GM21723 (cell line): ENCODE results near the gene SLC6A2.

ENCODE experiments used
- ATAC-seq: cut with Tn5 transposase; IDR thresholded peaks from one replicate; pipeline ENCODE4 v1.9.1; 2021; ENCODE audit warnings: mild to moderate bottlenecking, moderate library complexity; ENCODE audit not compliant: unreplicated experiment

SLC6A2 gene

DNA sequence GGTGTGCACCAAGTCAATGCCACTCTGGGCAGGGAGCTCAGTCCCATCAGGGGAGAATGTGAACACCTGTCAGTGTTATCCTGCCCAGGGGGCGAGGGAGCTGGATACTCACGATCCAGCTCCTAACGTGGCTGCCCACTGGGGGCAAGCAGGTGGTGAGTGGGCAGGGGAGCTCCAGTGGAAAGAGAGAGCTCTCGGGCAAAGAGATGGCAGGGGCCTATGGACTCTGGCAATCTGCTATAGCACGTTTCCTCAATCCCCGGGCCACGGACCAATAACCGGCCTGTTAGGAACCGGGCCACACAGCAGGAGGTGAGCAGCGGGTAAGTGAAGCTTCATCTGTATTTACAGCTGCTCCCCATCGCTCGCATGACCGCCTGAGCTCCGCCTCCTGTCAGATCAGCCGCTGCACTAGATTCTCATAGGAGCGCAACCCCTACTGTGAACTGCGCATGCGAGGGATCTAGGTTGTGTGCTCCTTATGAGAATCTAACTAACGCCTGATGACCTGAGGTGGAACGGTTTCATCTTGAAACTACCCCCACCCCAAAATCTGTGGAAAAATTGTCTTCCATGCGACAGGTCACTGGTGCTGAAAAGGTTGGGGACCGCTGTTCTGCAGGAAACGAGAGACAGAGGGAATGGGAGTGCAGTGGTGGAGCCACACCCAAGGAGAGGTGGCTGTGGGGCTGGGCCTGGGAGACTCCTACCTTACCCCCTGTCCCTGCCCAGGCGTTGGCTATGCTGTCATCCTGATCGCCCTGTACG, 15.6 kb downstream of the SLC6A2 start:
- no peak for ATAC-seq

DNA sequence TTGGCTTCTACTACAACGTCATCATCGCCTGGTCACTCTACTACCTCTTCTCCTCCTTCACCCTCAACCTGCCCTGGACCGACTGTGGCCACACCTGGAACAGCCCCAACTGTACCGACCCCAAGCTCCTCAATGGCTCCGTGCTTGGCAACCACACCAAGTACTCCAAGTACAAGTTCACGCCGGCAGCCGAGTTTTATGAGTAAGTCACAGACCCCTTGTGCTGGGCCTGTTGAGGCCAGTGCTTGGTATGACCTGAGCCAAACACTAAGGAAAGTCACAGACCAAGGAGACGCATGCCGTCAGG, 16.1 kb downstream of the SLC6A2 start:
- no peak for ATAC-seq

GRCh38 chr16:55672471-55672870, 16.7 kb downstream of the SLC6A2 start:
- no peak for ATAC-seq

DNA sequence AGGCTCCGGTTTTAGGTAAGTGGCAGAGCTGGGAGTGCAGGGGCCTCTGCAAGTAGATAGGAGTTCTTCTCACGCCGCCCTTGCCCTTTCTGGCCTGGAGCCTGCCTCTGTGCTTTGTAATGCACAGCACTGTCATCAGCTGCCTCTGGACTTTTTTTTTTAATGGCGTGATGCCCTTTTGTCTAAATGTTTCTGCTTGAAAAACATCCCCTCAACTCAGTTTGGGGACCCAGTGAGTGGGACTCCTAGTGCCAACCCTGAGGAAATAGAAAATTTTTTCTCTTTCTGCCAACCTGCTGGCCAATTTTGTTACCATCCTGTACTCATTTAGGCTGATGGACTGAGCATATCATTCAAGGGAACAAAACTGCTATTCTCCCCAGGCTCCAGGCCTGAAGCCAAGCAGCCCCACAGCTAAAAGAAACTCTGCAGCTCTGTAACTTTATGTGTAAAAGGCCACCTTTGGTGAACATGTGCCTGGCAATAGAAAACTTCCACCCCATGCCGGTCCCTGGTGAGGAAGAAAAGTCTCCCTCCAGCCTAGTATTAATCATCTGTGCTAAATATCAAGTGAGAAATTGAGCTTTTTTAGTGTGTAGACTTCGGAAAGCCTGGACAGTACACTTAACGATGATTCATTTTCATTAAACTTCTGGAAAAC, 22.5 kb downstream of the SLC6A2 start:
- no peak for ATAC-seq

DNA sequence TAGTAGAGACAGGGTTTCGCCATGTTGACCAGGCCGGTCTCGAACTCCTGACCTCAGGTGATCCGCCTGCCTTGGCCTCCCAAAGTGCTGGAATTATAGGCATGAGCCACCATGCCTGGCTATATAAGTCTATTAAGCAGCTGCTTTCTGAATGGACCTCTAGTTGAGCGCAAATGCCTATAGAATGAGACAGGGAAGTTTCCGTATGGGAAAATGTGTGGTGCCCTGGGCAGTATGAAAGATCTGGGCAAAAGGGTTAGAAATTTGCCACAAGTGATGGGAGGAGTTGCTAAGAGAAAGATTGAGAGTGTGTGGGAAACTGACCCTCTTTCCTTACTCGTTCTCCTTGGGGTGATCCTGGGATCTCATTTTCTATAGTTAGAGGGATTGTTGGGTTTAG, 26.3 kb downstream of the SLC6A2 start:
- no peak for ATAC-seq

GRCh38 chr16:55685973-55686372, 30.2 kb downstream of the SLC6A2 start:
- ATAC-seq = no peak

- ATAC-seq = no peak
Measured at GRCh38 chr16:55686671-55687070, 30.9 kb downstream of the SLC6A2 start.

- no peak for ATAC-seq
Measured at GRCh38 chr16:55687802-55688201, 32.0 kb downstream of the SLC6A2 start.

DNA sequence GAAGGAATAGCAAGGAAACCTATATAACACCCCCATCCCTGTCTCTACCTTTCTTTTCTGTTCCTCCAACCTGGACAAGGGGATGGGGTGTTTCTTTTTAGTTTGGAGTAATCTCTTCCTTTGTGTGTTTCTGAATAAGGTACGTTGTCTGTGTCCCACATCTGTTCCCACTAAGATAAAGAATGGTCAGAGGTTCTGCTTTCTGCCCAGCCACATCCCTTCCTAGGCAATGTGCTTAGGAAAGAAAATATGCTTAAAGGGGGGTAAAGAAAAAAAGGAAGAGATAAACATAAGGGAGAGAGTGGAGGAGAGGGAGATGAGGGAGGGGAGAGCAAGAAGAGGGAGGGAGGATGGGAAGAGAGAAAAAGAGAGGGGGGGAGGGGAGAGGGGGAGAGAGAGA, 35.1 kb downstream of the SLC6A2 start:
- ATAC-seq = no peak

DNA sequence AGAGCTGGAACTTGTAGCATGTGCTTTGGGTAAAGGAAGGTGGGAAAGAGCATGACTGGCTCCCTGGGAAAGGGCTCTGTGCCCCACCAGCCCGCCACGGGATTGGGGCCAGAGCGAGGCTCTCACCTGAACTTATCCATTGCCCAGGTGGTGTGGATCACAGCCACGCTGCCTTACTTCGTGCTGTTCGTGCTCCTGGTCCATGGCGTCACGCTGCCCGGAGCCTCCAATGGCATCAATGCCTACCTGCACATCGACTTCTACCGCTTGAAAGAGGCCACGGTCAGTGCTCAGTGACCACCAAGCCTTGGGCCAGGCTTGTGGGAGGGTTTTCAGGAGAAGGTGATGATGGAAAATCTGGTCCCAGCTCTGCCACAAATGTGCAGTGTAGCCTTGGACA, 36.0 kb downstream of the SLC6A2 start:
- no peak for ATAC-seq

DNA sequence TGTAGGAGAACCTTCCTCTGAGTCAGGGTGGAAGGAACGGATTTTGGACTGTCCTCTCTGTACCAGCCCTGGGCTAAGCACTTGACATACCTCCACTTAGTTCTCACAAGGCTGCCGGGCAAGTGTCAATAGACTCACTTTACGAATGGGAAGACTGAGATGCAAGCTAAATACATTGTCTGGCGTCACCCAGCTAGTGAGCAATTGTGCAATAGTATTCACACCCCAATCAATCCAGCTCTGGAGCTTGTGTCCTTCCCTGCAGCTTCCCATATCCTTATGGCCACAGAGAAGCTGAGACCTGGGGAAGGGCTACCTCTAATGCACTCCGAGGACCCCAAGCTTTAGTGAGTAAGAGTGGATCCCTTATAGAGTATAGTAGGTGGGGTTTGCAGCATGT, 39.8 kb downstream of the SLC6A2 start:
- no peak for ATAC-seq

DNA sequence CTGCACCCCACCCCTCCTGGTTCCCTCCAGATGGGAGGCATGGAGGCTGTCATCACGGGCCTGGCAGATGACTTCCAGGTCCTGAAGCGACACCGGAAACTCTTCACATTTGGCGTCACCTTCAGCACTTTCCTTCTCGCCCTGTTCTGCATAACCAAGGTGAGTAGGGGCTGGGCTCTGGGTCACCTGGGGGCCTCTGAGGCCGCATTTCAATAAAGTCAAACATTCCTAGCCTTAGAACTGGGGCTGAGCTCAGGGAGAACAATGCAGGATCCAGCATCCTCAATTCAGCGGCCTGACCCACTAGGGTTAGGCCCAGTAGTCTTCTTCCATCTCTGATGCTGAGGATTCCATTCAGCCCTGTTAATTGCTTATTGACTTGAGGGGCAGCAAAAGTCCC, 42.1 kb downstream of the SLC6A2 start:
- ATAC-seq = no peak

DNA sequence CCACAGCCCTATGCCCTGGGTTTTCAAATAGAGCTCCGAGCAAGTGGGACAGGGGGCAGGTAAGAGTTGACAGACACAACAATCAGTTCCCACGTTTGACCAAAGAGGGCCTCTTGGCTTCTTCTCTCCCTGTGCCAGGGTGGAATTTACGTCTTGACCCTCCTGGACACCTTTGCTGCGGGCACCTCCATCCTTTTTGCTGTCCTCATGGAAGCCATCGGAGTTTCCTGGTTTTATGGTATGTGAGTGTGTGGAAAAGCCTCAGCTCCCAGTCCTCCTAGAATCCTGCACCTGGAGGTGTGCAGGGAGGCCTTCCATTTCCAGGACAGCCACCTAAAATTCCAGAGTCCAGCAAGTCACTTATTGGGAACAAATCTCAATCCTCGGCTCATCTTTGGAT, 42.5 kb downstream of the SLC6A2 start:
- no peak for ATAC-seq

DNA sequence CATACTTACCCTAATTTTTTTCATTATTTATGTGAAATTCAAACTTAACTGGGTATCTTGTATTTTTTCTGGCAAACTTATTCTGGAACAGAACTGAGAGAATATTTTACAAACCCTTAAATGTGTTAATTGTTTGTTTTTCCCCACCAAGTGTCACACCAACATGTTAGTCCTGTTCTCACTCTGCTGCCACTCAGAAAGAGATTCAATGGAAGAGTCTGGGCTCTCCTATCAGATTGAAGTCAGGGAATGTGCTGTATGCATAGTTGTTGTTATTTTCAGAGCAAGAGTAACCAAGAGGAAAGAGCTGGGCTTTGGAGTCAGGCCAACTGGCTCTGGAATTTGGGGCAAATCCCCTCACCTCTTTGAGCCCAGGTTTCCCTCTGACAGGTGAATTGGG, 43.2 kb downstream of the SLC6A2 start:
- no peak for ATAC-seq

- no peak for ATAC-seq
Measured at GRCh38 chr16:55699616-55700015, 43.8 kb downstream of the SLC6A2 start.

GRCh38 chr16:55700067-55700466, 44.3 kb downstream of the SLC6A2 start:
- no peak for ATAC-seq

DNA sequence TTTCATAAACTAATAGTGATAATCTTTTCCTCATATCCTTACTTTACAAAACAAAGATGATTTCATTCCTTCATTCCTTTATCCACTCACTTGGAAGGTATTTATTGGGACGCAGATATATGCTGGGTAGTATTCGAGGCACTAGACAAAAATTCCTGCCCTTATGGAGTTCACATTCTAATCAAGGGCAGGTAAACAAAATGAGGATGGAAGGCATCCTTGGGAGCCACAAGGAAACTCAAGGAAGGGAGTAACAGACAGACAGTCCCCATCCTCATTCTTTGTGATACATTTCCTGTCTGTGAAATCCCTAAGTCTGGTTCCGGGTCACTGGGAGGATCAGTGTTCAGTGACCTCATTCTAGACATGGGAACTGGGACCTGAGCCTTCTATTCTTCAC, 45.2 kb downstream of the SLC6A2 start:
- no peak for ATAC-seq

GRCh38 chr16:55701442-55702319, 45.9 kb downstream of the SLC6A2 start:
- peak; percentile 79 for ATAC-seq

DNA sequence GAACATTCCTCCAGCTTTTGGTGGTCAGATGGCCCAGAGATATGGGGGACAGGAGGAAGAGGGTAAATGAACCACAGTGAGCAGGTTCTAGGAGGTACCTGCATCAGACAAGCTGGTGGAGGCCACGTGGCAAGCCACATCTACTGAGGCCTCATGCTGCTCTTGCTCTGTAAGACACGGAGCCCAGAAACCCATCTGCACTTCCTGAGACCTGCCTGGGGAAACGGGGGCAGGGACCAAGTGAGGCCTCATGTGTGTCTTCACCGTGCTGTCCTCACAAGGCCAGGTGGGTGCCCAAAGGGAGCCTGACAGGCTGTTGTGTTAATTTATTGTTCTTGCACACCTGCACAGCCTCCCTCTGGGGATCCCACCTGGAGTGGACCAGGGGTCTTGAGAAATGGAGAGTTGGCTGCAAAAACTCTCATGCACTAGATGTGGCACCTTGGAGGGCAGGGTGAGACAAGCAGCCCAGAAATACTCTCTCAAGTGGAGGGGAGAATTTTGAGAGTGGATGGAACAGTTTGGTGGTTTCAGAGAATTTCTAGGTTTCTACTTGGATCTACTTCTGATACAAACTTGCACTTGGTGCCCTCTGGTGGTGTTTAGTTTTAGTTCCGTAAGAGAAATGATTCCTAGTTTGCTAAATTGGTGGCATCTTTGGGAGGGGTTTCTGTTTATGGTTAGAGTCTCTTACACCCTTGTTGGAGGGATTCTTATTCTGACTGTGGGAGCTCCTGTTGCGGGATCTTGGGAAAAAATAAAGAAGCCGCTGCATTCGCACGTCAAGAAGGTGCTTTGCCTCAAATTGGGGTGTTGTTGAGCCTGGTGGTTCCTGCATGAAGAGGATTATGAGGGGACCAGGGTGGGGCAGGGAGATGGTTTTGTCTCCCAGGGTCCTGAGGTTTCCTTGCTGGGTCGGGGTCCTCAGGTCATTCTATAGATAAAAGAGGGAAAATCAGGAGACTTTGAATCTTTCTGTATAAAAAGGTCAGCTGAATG, 47.5 kb downstream of the SLC6A2 start:
- ATAC-seq = no peak

DNA sequence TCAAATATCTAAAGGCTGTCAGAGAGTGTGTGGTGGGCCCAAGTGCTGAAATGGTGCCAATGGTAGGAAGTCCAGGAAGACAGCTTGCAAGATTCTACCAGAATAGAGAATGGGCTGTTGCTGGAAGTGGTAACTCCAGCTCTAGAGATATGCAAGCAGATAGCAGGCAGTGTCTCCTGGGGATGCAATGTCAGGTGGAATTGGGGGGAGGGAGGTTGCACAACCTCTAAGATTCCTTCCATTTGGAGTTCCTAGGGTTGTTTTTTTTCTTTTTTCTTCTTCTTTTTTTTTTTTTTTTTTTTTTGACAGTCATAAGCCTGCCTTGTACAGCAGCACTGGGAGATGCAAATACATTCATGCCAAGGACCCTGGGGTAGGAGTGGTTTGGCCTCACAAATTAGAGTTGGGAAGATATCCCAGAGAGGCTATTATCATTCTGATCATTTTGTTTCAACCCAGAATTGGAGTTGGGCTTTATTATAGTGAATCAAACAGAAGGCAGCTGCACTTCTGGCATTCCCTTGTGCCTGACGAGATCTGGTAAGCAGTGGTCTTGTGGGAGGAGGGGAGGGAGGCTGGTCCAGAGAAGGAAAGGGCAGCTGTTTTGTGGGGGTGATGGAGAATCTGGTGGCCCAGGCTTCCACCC, 51.1 kb downstream of the SLC6A2 start:
- ATAC-seq = no peak
